ENCODE data around the gene GTF2E1.

- no peak for TF ChIP-seq POLR2AphosphoS5 (IDR thresholded peaks at IDR 0.05)
- no peak for TF ChIP-seq CTCF (IDR thresholded peaks at IDR 0.05)
Measured at GRCh38 chr3:120772081-120772480, 29.5 kb downstream of the GTF2E1 start.

All from suprapubic skin (tissue), 3 donors.